ENCODE results near the gene CNTN5.

GRCh38 chr11:100072131-100072530, 1051.4 kb downstream of the CNTN5 start:
- TF ChIP-seq EZH2 (IDR thresholded peaks at IDR 0.05) (no peak), POLR2AphosphoS5 (IDR thresholded peaks at IDR 0.05; ENCODE audit: borderline replicate concordance, low read depth, low read length) (no peak)
